MM.1S (cell line): ENCODE data around the gene DPPA4.

Experiments used
- CTCF ChIP-seq: fragments of 300-600 bp; sonication (generic); IDR thresholded peaks from 2 replicates; pipeline ENCODE4 v1.5.1; 2016; ENCODE audit warnings: antibody characterized with exemption, low read length, mixed read lengths
- EZH2 ChIP-seq: fragments of 300-600 bp; sonication (generic); optimal IDR thresholded peaks from 2 replicates; pipeline ENCODE3; 2017; ENCODE audit warnings: low read depth, mild to moderate bottlenecking, antibody characterized with exemption, low read length, mixed read lengths

- TF ChIP-seq CTCF (no peak), EZH2 (no peak)
Measured at GRCh38 chr3:109334572-109334971, 2.8 kb downstream of the DPPA4 start.
